HepG2 (cell line): ENCODE results near the gene LDHAL6B. TPM values are rescaled to one million over a fixed set of nuclear protein-coding genes. Genes with fewer than 3 reads are reported as not detected.

Experiments used
- AGO1 ChIP-seq: fragments of 200-400 bp; formaldehyde crosslinking; IDR thresholded peaks from 2 replicates; pipeline ENCODE4 v1.6.1; 2017; ENCODE audit warnings: mild to moderate bottlenecking, low read depth, low read length, moderate library complexity; ENCODE audit not compliant: poor library complexity, severe bottlenecking
- ARNT ChIP-seq: fragments of 450-650 bp; IDR thresholded peaks from 2 replicates; pipeline ENCODE4 v1.6.1; 2017
- CEBPZ ChIP-seq: IDR thresholded peaks from 2 replicates; pipeline ENCODE4 v1.6.1; 2012; ENCODE audit warnings: low read length, improper control_type of control experiment
- HOXD1 ChIP-seq: sonication (generic); formaldehyde crosslinking; IDR thresholded peaks from 2 replicates; pipeline ENCODE4 v1.5.0; 2020; ENCODE audit warnings: missing genetic modification reagents
- NFE2 ChIP-seq: sonication (generic); formaldehyde crosslinking; IDR thresholded peaks from 2 replicates; pipeline ENCODE4 v1.4.0; 2020; ENCODE audit warnings: missing genetic modification reagents
- RBAK ChIP-seq: sonication (generic); formaldehyde crosslinking; IDR thresholded peaks from 2 replicates; pipeline ENCODE4 v1.5.1; 2020; ENCODE audit warnings: mild to moderate bottlenecking, missing genetic modification reagents
- REXO4 ChIP-seq: sonication (generic); formaldehyde crosslinking; IDR thresholded peaks from 2 replicates; pipeline ENCODE4 v1.8.0; 2022; ENCODE audit warnings: missing genetic modification reagents, mild to moderate bottlenecking, borderline replicate concordance
- SYNCRIP ChIP-seq: fragments of 200-400 bp; formaldehyde crosslinking; IDR thresholded peaks from 2 replicates; pipeline ENCODE4 v1.6.1; 2018; ENCODE audit warnings: mild to moderate bottlenecking, low read depth, low read length; ENCODE audit not compliant: insufficient read depth
- TBL1XR1 ChIP-seq: fragments of 150-350 bp; IDR thresholded peaks from 2 replicates; pipeline ENCODE4 v1.6.1; 2014; ENCODE audit warnings: borderline replicate concordance, low read length; ENCODE audit not compliant: partially characterized antibody
- TFAP4 ChIP-seq: sonication (generic); IDR thresholded peaks from 2 replicates; pipeline ENCODE4 v1.6.1; 2016; ENCODE audit warnings: low read depth, borderline replicate concordance
- TGIF2 ChIP-seq: IDR thresholded peaks from 2 replicates; pipeline ENCODE4 v1.6.1; 2016; ENCODE audit warnings: control low read depth, missing compliant biosample characterization
- ZFP1 ChIP-seq: IDR thresholded peaks from 2 replicates; pipeline ENCODE4 v1.6.1; 2016
- ZFX ChIP-seq: sonication (generic); formaldehyde crosslinking; IDR thresholded peaks from 2 replicates; pipeline ENCODE4 v1.4.0; 2020; ENCODE audit warnings: mild to moderate bottlenecking, low read depth, missing genetic modification reagents, moderate library complexity
- ZGPAT ChIP-seq: IDR thresholded peaks from 2 replicates; pipeline ENCODE4 v1.6.1; 2016; ENCODE audit warnings: mild to moderate bottlenecking
- ZNF253 ChIP-seq: sonication (generic); formaldehyde crosslinking; IDR thresholded peaks from 2 replicates; pipeline ENCODE4 v1.8.0; 2022; ENCODE audit warnings: mild to moderate bottlenecking, missing genetic modification reagents, borderline replicate concordance
- ZNF382 ChIP-seq: sonication (generic); formaldehyde crosslinking; IDR thresholded peaks from 2 replicates; pipeline ENCODE4 v1.5.0; 2020; ENCODE audit warnings: missing genetic modification reagents, mild to moderate bottlenecking, borderline replicate concordance
- ZNF513 ChIP-seq: sonication (generic); formaldehyde crosslinking; conservative IDR thresholded peaks from 2 replicates; pipeline ENCODE4 v1.5.0; 2020; ENCODE audit warnings: missing genetic modification reagents
- polyA plus RNA-seq, 8 experiments: library from polyadenylated mRNA; depleted of rRNA in 3 of 8; stranded (reverse) in 7 of 8; unstranded in 1 of 8; fragments of >200 nt; fragmentation: Illumina TruSeq in 4 of 8; extraction: Trizol in 4 of 8; gene quantifications; 2 replicates each; pipeline versions ENCODE4 v1.2.1 to v1.2.3, GENCODE V29; 2011 to 2016; ENCODE audit warnings: low read depth in 4 of 8, missing spikeins in 1 of 8, mixed read lengths in 1 of 8; ENCODE audit not compliant: insufficient read depth in 1 of 8
- total RNA-seq, 5 experiments: library from RNA; depleted of rRNA; stranded (reverse); fragments of >200 nt; fragmentation: Illumina TruSeq; extraction: Trizol; gene quantifications; 2 replicates each; pipeline ENCODE4 v1.2.3, GENCODE V29; 2016; ENCODE audit warnings: low read depth in 1 of 5
- TF ChIP-seq, protein P1 (sequence below): sonication (generic); formaldehyde crosslinking; IDR thresholded peaks from 2 replicates; pipeline ENCODE4 v1.9.0; 2021; ENCODE audit warnings: missing genetic modification reagents, mild to moderate bottlenecking, borderline replicate concordance
- TF ChIP-seq, protein P2 (sequence below): sonication (generic); formaldehyde crosslinking; conservative IDR thresholded peaks from 2 replicates; pipeline ENCODE4 v1.4.0; 2020; ENCODE audit warnings: missing genetic modification reagents
- TF ChIP-seq, protein P3 (sequence below): sonication (generic); formaldehyde crosslinking; IDR thresholded peaks from 2 replicates; pipeline ENCODE4 v1.4.0; 2020; ENCODE audit warnings: mild to moderate bottlenecking, missing genetic modification reagents

LDHAL6B gene
- total and polyA plus RNA-seq, 2 of the 13 experiments (the other 11 are each of a cell fraction or from before 2014, with no cell fraction given): not detected

- TF ChIP-seq ZFX: no peak
- TF ChIP-seq ARNT: no peak
- no peak for TF ChIP-seq TFAP4
- TF ChIP-seq, protein P1, sequence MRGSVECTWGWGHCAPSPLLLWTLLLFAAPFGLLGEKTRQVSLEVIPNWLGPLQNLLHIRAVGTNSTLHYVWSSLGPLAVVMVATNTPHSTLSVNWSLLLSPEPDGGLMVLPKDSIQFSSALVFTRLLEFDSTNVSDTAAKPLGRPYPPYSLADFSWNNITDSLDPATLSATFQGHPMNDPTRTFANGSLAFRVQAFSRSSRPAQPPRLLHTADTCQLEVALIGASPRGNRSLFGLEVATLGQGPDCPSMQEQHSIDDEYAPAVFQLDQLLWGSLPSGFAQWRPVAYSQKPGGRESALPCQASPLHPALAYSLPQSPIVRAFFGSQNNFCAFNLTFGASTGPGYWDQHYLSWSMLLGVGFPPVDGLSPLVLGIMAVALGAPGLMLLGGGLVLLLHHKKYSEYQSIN (CRISPR knock-in tag): no peak
- no peak for TF ChIP-seq ZNF382
- no peak for TF ChIP-seq HOXD1 (CRISPR knock-in tag)
- TF ChIP-seq ZNF513: no peak
- TF ChIP-seq NFE2 (CRISPR knock-in tag): no peak
- TF ChIP-seq ZFP1 (CRISPR knock-in tag): no peak
- TF ChIP-seq, protein P2, sequence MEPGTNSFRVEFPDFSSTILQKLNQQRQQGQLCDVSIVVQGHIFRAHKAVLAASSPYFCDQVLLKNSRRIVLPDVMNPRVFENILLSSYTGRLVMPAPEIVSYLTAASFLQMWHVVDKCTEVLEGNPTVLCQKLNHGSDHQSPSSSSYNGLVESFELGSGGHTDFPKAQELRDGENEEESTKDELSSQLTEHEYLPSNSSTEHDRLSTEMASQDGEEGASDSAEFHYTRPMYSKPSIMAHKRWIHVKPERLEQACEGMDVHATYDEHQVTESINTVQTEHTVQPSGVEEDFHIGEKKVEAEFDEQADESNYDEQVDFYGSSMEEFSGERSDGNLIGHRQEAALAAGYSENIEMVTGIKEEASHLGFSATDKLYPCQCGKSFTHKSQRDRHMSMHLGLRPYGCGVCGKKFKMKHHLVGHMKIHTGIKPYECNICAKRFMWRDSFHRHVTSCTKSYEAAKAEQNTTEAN (CRISPR knock-in tag): no peak
- peak; percentile 49; the same call in 1 of the 2 replicates for TF ChIP-seq ZGPAT (CRISPR knock-in tag)
- TF ChIP-seq REXO4 (CRISPR knock-in tag): no peak
- TF ChIP-seq CEBPZ: no peak
- TF ChIP-seq TGIF2 (CRISPR knock-in tag): no peak
- TF ChIP-seq AGO1: no peak
- no peak for TF ChIP-seq RBAK (CRISPR knock-in tag)
- no peak for TF ChIP-seq ZNF253 (CRISPR knock-in tag)
- TF ChIP-seq SYNCRIP: no peak
- no peak for TF ChIP-seq TBL1XR1
- TF ChIP-seq, protein P3, sequence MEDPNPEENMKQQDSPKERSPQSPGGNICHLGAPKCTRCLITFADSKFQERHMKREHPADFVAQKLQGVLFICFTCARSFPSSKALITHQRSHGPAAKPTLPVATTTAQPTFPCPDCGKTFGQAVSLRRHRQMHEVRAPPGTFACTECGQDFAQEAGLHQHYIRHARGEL (CRISPR knock-in tag): no peak
Observed at GRCh38 chr15:59255680-59256336, 49.2 kb downstream of the LDHAL6B start (continued).
